HepG2 (cell line): Measurements from ENCODE around the gene DMKN. TPM values are rescaled to one million over a fixed set of nuclear protein-coding genes. Genes with fewer than 3 reads are reported as not detected.

ENCODE experiments used
- ATAC-seq: fragments of 200-7000 bp; cut with Tn5 transposase; 3 replicates; pipeline ENCODE4 v1.9.1; 2020; ENCODE audit warnings: mild to moderate bottlenecking, moderate library complexity
- BruUV-seq: library from RNA; stranded (reverse); fragments of 400-500 nt; replicated peaks from 2 replicates; lab custom pipeline; 2021; lab: Mats Ljungman, UMichigan
- CTCF ChIA-PET: fragments of 300-600 bp; formaldehyde crosslinking; extraction: SDS; loops from one replicate; lab custom pipeline; 2021; ENCODE audit warnings: low total read pairs, inconsistent platforms, low intra/inter-chr PET ratio; lab: Yijun Ruan, JAX
- POLR2A ChIA-PET: fragments of 350-600 bp; sonication (Branson Sonifier 250); formaldehyde crosslinking; loops from one replicate; lab custom pipeline; 2020; ENCODE audit warnings: antibody characterized with exemption, inconsistent platforms; lab: Yijun Ruan, JAX
- DNase-seq: peaks from one replicate; pipeline ENCODE4 v3.0.0-alpha.2; 2015; ENCODE audit warnings: low spot score
- FAIRE-seq: peaks from 3 replicates; lab custom pipeline; 2011; peaks lifted over from hg19 to GRCh38; lab: Jason Lieb, UNC
- H2AFZ ChIP-seq: one replicate; pipeline ENCODE4 v1.6.1; 2011; ENCODE audit warnings: low read length, inconsistent platforms
- H3K27ac ChIP-seq: fragments of 300-600 bp; 3 replicates; pipeline ENCODE4 v1.8.0; 2011; ENCODE audit warnings: mixed run types, mild to moderate bottlenecking, mixed read lengths, low read length, inconsistent platforms; ENCODE audit not compliant: insufficient read depth; ENCODE audit errors: extremely low read length
- H3K27me3 ChIP-seq, 2 experiments: fragments of 200-600 bp in 1 of 2; 2 replicates in 1 of 2; 3 replicates in 1 of 2; pipeline versions ENCODE4 v1.6.0 to v1.8.0; 2011; ENCODE audit warnings: low read length in 2 of 2, mild to moderate bottlenecking in 2 of 2, moderate library complexity in 2 of 2, inconsistent platforms in 1 of 2; ENCODE audit not compliant: insufficient read depth in 2 of 2, control insufficient read depth in 1 of 2
- H3K36me3 ChIP-seq, 2 experiments: fragments of 200-600 bp in 1 of 2; replicated peaks in 1 of 2; 2 replicates in 1 of 2; 3 replicates in 1 of 2; pipeline versions ENCODE4 v1.5.1 to v1.8.0; 2011; ENCODE audit warnings: low read length in 2 of 2, inconsistent platforms in 1 of 2; ENCODE audit not compliant: insufficient read depth in 2 of 2, control insufficient read depth in 1 of 2
- H3K4me1 ChIP-seq: 2 replicates; pipeline ENCODE4 v1.5.1; 2012; ENCODE audit warnings: low read length, inconsistent platforms; ENCODE audit not compliant: insufficient read depth
- H3K4me2 ChIP-seq: 2 replicates; pipeline ENCODE4 v1.6.0; 2011; ENCODE audit warnings: low read depth, low read length, inconsistent platforms
- H3K4me3 ChIP-seq, 3 experiments: fragments of 200-600 bp in 1 of 3; sonication (generic), shearing (Covaris generic) in 1 of 3; replicated peaks in 1 of 3; 2 replicates each; pipeline ENCODE4 v1.5.1; 2011 to 2016; ENCODE audit warnings: low read length in 3 of 3, inconsistent platforms in 2 of 3, low read depth in 2 of 3, mild to moderate bottlenecking in 2 of 3, control low read depth in 1 of 3, mixed read lengths in 1 of 3; ENCODE audit not compliant: insufficient read depth in 1 of 3
- H3K79me2 ChIP-seq: one replicate; pipeline ENCODE4 v1.6.1; 2011; ENCODE audit warnings: low read length, inconsistent platforms; ENCODE audit not compliant: insufficient read depth
- H3K9ac ChIP-seq: 2 replicates; pipeline ENCODE4 v1.6.0; 2011; ENCODE audit warnings: mild to moderate bottlenecking, low read depth, low read length, inconsistent platforms; ENCODE audit not compliant: insufficient read depth
- H3K9me3 ChIP-seq: 2 replicates; pipeline ENCODE4 v1.5.1; 2012; ENCODE audit warnings: mild to moderate bottlenecking, low read length
- H4K20me1 ChIP-seq: 2 replicates; pipeline ENCODE4 v1.6.0; 2011; ENCODE audit warnings: inconsistent platforms, mild to moderate bottlenecking, low read length, moderate library complexity; ENCODE audit not compliant: insufficient read depth
- ATRX ChIP-seq: sonication (generic); formaldehyde crosslinking; IDR thresholded peaks from 2 replicates; pipeline ENCODE4 v1.4.0; 2020; ENCODE audit warnings: missing genetic modification reagents, borderline replicate concordance
- DR1 ChIP-seq: sonication (generic); formaldehyde crosslinking; IDR thresholded peaks from 2 replicates; pipeline ENCODE4 v1.8.0; 2021; ENCODE audit warnings: mild to moderate bottlenecking, missing genetic modification reagents, inconsistent platforms
- EHMT2 ChIP-seq: fragments of 200-600 bp; sonication (generic); IDR thresholded peaks from 2 replicates; pipeline ENCODE4 v1.7.0; 2017; ENCODE audit warnings: antibody characterized with exemption, low read depth, low read length, borderline replicate concordance
- NFIB ChIP-seq: sonication (generic); formaldehyde crosslinking; IDR thresholded peaks from 2 replicates; pipeline ENCODE4 v1.9.0; 2021; ENCODE audit warnings: missing genetic modification reagents, mild to moderate bottlenecking, borderline replicate concordance
- NFRKB ChIP-seq: fragments of 450-650 bp; IDR thresholded peaks from 2 replicates; pipeline ENCODE4 v1.6.1; 2017
- NKX3-1 ChIP-seq: sonication (generic); formaldehyde crosslinking; IDR thresholded peaks from 2 replicates; pipeline ENCODE4 v1.5.0; 2020; ENCODE audit warnings: missing genetic modification reagents
- PHB2 ChIP-seq: fragments of 450-650 bp; IDR thresholded peaks from 2 replicates; pipeline ENCODE4 v1.6.1; 2018; ENCODE audit not compliant: partially characterized antibody
- POLR2AphosphoS5 ChIP-seq: IDR thresholded peaks from 2 replicates; pipeline ENCODE4 v1.6.1; 2012; ENCODE audit warnings: low read depth, low read length
- SOX6 ChIP-seq, 2 experiments: fragments of 450-650 bp in 1 of 2; sonication (generic) in 1 of 2; formaldehyde crosslinking in 1 of 2; IDR thresholded peaks; 2 replicates each; pipeline versions ENCODE4 v1.4.0 to v1.6.1; 2017 to 2020; ENCODE audit warnings: antibody characterized with exemption in 1 of 2, mild to moderate bottlenecking in 1 of 2, missing genetic modification reagents in 1 of 2
- TCF7 ChIP-seq: sonication (generic); IDR thresholded peaks from 2 replicates; pipeline ENCODE4 v1.6.1; 2016; ENCODE audit warnings: antibody characterized with exemption, low read depth
- ZFX ChIP-seq: sonication (generic); formaldehyde crosslinking; IDR thresholded peaks from 2 replicates; pipeline ENCODE4 v1.4.0; 2020; ENCODE audit warnings: mild to moderate bottlenecking, low read depth, missing genetic modification reagents, moderate library complexity
- ZKSCAN8 ChIP-seq: IDR thresholded peaks from 2 replicates; pipeline ENCODE4 v1.6.1; 2016; ENCODE audit warnings: borderline replicate concordance, missing genetic modification reagents, missing compliant biosample characterization
- ZNF644 ChIP-seq: IDR thresholded peaks from 2 replicates; pipeline ENCODE4 v1.6.1; 2016; ENCODE audit warnings: low read depth
- ZNF792 ChIP-seq: IDR thresholded peaks from 2 replicates; pipeline ENCODE4 v1.6.1; 2016
- WGBS: methylation state at CpG from one replicate; pipeline ENCODE4 v1.1.6; 2017; ENCODE audit warnings: low lambda C conversion rate; 5-methylcytosine and 5-hydroxymethylcytosine counted together
- in situ Hi-C: cut with HindIII; loops from 2 replicates; pipeline ENCODE4 v1.10.0; 2017; ENCODE audit warnings: low pct_unique_long_range_greater_than_20kb; ENCODE audit not compliant: extremely low pct_ligation_motif_present
- intact Hi-C: fragments of 100-400 bp; cut with micrococcal nuclease; formaldehyde crosslinking; loops from one replicate; pipeline ENCODE4 v1.10.0; 2022; ENCODE audit not compliant: unreplicated experiment
- polyA plus RNA-seq, 8 experiments: library from polyadenylated mRNA; depleted of rRNA in 3 of 8; stranded (reverse) in 7 of 8; unstranded in 1 of 8; fragments of >200 nt; fragmentation: Illumina TruSeq in 4 of 8; extraction: Trizol in 4 of 8; gene quantifications; 2 replicates each; pipeline versions ENCODE4 v1.2.1 to v1.2.3, GENCODE V29; 2011 to 2016; ENCODE audit warnings: low read depth in 4 of 8, missing spikeins in 1 of 8, mixed read lengths in 1 of 8; ENCODE audit not compliant: insufficient read depth in 1 of 8
- total RNA-seq, 5 experiments: library from RNA; depleted of rRNA; stranded (reverse); fragments of >200 nt; fragmentation: Illumina TruSeq; extraction: Trizol; gene quantifications; 2 replicates each; pipeline ENCODE4 v1.2.3, GENCODE V29; 2016; ENCODE audit warnings: low read depth in 1 of 5
- TF ChIP-seq, protein P1 (sequence below): sonication (generic); formaldehyde crosslinking; IDR thresholded peaks from 2 replicates; pipeline ENCODE4 v1.4.0; 2020; ENCODE audit warnings: low read depth, missing genetic modification reagents
- TF ChIP-seq, protein P2 (sequence below): sonication (generic); formaldehyde crosslinking; IDR thresholded peaks from 2 replicates; pipeline ENCODE4 v1.4.0; 2020; ENCODE audit warnings: low read depth, mild to moderate bottlenecking, missing genetic modification reagents
- TF ChIP-seq, protein P3 (sequence below): sonication (generic); formaldehyde crosslinking; IDR thresholded peaks from 2 replicates; pipeline ENCODE4 v1.8.1; 2023; ENCODE audit warnings: mild to moderate bottlenecking, missing genetic modification reagents, borderline replicate concordance

DMKN gene
- total and polyA plus RNA-seq, 2 of the 13 experiments (the other 11 are each of a cell fraction or from before 2014, with no cell fraction given) = 50.8 to 57.1 TPM

- 0 out of 2 replicates have a peak, but pooled peaks have one; percentile 27 for TF ChIP-seq ZFX (CRISPR knock-in tag)
Measured at GRCh38 chr19:35514282-35514809, 897 bp upstream of the DMKN start (continued).

GRCh38 chr19:35512831-35513627 is 420 bp downstream of the DMKN start:
- no peaks in the 10 kb centered on the region for H3K36me3 ChIP-seq
- peak overlapping the region; percentile 74 for H3K4me2 ChIP-seq
- H4K20me1 ChIP-seq = no peaks in the 10 kb centered on the region
- 69% methylated on average over 13 of the region's 15 CpGs for WGBS
- no peak overlapping the region for H3K4me3 ChIP-seq
- intact Hi-C loops = no loop called here
- ChIA-PET POLR2A (interaction anchor here (1.2 kb wide), 1 partner anchor 26 kb away, joined by 5 read pairs; no protein-coding TSS in a partner anchor), CTCF (no interaction called here)
- H2AFZ ChIP-seq = no peak overlapping the region
- H3K27ac ChIP-seq = no peak overlapping the region
- DNase-seq (no peak), ATAC-seq (no peak), FAIRE-seq (no peak)
- in situ Hi-C loops = no loop called here
- H3K27me3 ChIP-seq = peaks cover 1 to 29% of the 10 kb centered on the region in 2 experiments; a peak in 3 of 5 replicates
- no TSS peak for BruUV-seq
- no peaks in the 10 kb centered on the region for H3K79me2 ChIP-seq
- no peak overlapping the region for H3K9ac ChIP-seq
- no peaks in the 10 kb centered on the region for H3K9me3 ChIP-seq
- peaks cover 35% of the 10 kb centered on the region for H3K4me1 ChIP-seq
- TF ChIP-seq TCF7 (no peak), ZKSCAN8 (CRISPR knock-in tag) (no peak), NFRKB (no peak), SOX6 (IDR thresholded peaks at IDR 0.05) (no peak), SOX6 (CRISPR knock-in tag; IDR thresholded peaks at IDR 0.05) (no peak), EHMT2 (no peak), NFIB (no peak), DR1 (no peak), ATRX (CRISPR knock-in tag) (no peak), POLR2AphosphoS5 (no peak), NKX3-1 (CRISPR knock-in tag) (no peak), ZNF644 (CRISPR knock-in tag) (no peak), ZNF792 (CRISPR knock-in tag) (no peak), PHB2 (no peak)
- TF ChIP-seq, protein P1, sequence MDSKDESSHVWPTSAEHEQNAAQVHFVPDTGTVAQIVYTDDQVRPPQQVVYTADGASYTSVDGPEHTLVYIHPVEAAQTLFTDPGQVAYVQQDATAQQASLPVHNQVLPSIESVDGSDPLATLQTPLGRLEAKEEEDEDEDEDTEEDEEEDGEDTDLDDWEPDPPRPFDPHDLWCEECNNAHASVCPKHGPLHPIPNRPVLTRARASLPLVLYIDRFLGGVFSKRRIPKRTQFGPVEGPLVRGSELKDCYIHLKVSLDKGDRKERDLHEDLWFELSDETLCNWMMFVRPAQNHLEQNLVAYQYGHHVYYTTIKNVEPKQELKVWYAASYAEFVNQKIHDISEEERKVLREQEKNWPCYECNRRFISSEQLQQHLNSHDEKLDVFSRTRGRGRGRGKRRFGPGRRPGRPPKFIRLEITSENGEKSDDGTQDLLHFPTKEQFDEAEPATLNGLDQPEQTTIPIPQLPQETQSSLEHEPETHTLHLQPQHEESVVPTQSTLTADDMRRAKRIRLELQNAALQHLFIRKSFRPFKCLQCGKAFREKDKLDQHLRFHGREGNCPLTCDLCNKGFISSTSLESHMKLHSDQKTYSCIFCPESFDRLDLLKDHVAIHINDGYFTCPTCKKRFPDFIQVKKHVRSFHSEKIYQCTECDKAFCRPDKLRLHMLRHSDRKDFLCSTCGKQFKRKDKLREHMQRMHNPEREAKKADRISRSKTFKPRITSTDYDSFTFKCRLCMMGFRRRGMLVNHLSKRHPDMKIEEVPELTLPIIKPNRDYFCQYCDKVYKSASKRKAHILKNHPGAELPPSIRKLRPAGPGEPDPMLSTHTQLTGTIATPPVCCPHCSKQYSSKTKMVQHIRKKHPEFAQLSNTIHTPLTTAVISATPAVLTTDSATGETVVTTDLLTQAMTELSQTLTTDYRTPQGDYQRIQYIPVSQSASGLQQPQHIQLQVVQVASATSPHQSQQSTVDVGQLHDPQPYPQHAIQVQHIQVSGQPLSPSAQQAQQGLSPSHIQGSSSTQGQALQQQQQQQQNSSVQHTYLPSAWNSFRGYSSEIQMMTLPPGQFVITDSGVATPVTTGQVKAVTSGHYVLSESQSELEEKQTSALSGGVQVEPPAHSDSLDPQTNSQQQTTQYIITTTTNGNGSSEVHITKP (CRISPR knock-in tag) = no peak
- TF ChIP-seq, protein P2, sequence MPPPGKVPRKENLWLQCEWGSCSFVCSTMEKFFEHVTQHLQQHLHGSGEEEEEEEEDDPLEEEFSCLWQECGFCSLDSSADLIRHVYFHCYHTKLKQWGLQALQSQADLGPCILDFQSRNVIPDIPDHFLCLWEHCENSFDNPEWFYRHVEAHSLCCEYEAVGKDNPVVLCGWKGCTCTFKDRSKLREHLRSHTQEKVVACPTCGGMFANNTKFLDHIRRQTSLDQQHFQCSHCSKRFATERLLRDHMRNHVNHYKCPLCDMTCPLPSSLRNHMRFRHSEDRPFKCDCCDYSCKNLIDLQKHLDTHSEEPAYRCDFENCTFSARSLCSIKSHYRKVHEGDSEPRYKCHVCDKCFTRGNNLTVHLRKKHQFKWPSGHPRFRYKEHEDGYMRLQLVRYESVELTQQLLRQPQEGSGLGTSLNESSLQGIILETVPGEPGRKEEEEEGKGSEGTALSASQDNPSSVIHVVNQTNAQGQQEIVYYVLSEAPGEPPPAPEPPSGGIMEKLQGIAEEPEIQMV (CRISPR knock-in tag) = no peak
- TF ChIP-seq, protein P3, sequence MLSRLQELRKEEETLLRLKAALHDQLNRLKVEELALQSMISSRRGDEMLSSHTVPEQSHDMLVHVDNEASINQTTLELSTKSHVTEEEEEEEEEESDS (CRISPR knock-in tag) = no peak
